B cell (primary cell): Measurements from ENCODE around the gene EXD1. TPM values are rescaled to one million over a fixed set of nuclear protein-coding genes. Genes with fewer than 3 reads are reported as not detected.

ENCODE experiments used
- ATAC-seq: fragments of 200-7000 bp; cut with Tn5 transposase; one replicate; pipeline ENCODE4 v1.10.0; 2021; ENCODE audit warnings: low read depth, mild to moderate bottlenecking, moderate number of reproducible peaks, moderate library complexity
- CTCF ChIA-PET: fragments of 350-600 bp; sonication (Branson Sonifier 250); formaldehyde crosslinking; loops from one replicate; lab custom pipeline; 2021; ENCODE audit warnings: antibody characterized with exemption, inconsistent platforms; lab: Charles Lee
- POLR2A ChIA-PET: fragments of 350-600 bp; sonication (Branson Sonifier 250); formaldehyde crosslinking; loops from one replicate; lab custom pipeline; 2021; ENCODE audit warnings: antibody characterized with exemption; lab: Charles Lee
- DNase-seq: peaks from one replicate; pipeline ENCODE4 v3.0.0; 2013
- H2AFZ ChIP-seq: 2 replicates; pipeline ENCODE4 v1.6.1; 2012; ENCODE audit warnings: mild to moderate bottlenecking, low read depth, low read length; ENCODE audit not compliant: insufficient read depth, poor library complexity, severe bottlenecking
- H3K27ac ChIP-seq, 2 donors: 1 replicate in 1 of 2; 2 replicates in 1 of 2; pipeline ENCODE4 v1.5.1; 2012 to 2013; ENCODE audit warnings: low read length in 2 of 2, mild to moderate bottlenecking in 2 of 2, moderate library complexity in 1 of 2
- H3K27me3 ChIP-seq, 4 experiments: fragments of 200-600 bp in 1 of 4; sonication (generic) in 1 of 4; replicated peaks in 1 of 4; 1 replicate in 2 of 4; 2 replicates in 2 of 4; pipeline versions ENCODE4 v1.6.1 to v1.7.0; 2013 to 2016; ENCODE audit warnings: low read length in 3 of 4, mild to moderate bottlenecking in 2 of 4, mixed read lengths in 1 of 4, moderate library complexity in 1 of 4; ENCODE audit not compliant: insufficient read depth in 4 of 4, control insufficient read depth in 3 of 4; ENCODE audit errors: control extremely low read depth in 1 of 4
- H3K36me3 ChIP-seq, 2 experiments: replicated peaks in 1 of 2; 1 replicate in 1 of 2; 2 replicates in 1 of 2; pipeline versions ENCODE4 v1.6.1 to v1.7.1; 2013; ENCODE audit warnings: low read length in 1 of 2; ENCODE audit not compliant: insufficient read depth in 2 of 2, control insufficient read depth in 1 of 2; ENCODE audit errors: control extremely low read depth in 1 of 2, extremely low read depth in 1 of 2
- H3K4me1 ChIP-seq, 2 donors: fragments of 200-600 bp in 1 of 2; sonication (generic) in 1 of 2; 1 replicate in 1 of 2; 2 replicates in 1 of 2; pipeline versions ENCODE4 v1.5.1 to v1.6.1; 2013 to 2017; ENCODE audit warnings: low read length in 2 of 2; ENCODE audit not compliant: control insufficient read depth in 2 of 2, insufficient read depth in 2 of 2
- H3K4me2 ChIP-seq: replicated peaks from 2 replicates; pipeline ENCODE3; 2012; ENCODE audit warnings: mild to moderate bottlenecking, low read depth, low read length; ENCODE audit not compliant: poor library complexity, severe bottlenecking
- H3K4me3 ChIP-seq, 5 experiments: fragments of 200-600 bp in 1 of 5; sonication (generic) in 1 of 5; 1 replicate in 3 of 5; 2 replicates in 2 of 5; pipeline versions ENCODE4 v1.5.1 to v1.7.0; 2011 to 2016; ENCODE audit warnings: low read length in 4 of 5, mild to moderate bottlenecking in 4 of 5, low read depth in 2 of 5, control low read depth in 1 of 5, moderate library complexity in 1 of 5; ENCODE audit not compliant: insufficient read depth in 1 of 5; ENCODE audit errors: control extremely low read depth in 1 of 5, extremely low read depth in 1 of 5
- H3K79me2 ChIP-seq: fragments of 200-600 bp; sonication (generic); one replicate; pipeline ENCODE4 v1.6.0; 2016; ENCODE audit warnings: low read length; ENCODE audit not compliant: control insufficient read depth, insufficient read depth
- H3K9ac ChIP-seq: fragments of 200-600 bp; sonication (generic); 2 replicates; pipeline ENCODE4 v1.6.1; 2017; ENCODE audit warnings: mild to moderate bottlenecking, low read length, moderate library complexity
- H3K9me3 ChIP-seq, 3 donors: one replicate each; pipeline versions ENCODE4 v1.6.1 to v1.7.1; 2013; ENCODE audit warnings: low read length in 2 of 3; ENCODE audit not compliant: control insufficient read depth in 2 of 3, insufficient read depth in 1 of 3; ENCODE audit errors: control extremely low read depth in 1 of 3
- H4K20me1 ChIP-seq: 2 replicates; pipeline ENCODE4 v1.6.0; 2012; ENCODE audit warnings: mild to moderate bottlenecking, low read length; ENCODE audit not compliant: insufficient read depth, control insufficient read depth, poor library complexity, severe bottlenecking
- H3K27ac Mint-ChIP-seq: one replicate; pipeline ENCODE4 v1.8.0; 2021; ENCODE audit warnings: mixed read lengths
- H3K27me3 Mint-ChIP-seq: one replicate; pipeline ENCODE4 v1.8.0; 2021; ENCODE audit warnings: mixed read lengths
- H3K4me1 Mint-ChIP-seq: one replicate; pipeline ENCODE4 v1.8.0; 2021; ENCODE audit warnings: mixed read lengths
- H3K4me3 Mint-ChIP-seq: one replicate; pipeline ENCODE4 v1.8.0; 2021; ENCODE audit warnings: mixed read lengths
- H3K9me3 Mint-ChIP-seq: one replicate; pipeline ENCODE4 v1.8.0; 2022; ENCODE audit warnings: mixed read lengths; ENCODE audit not compliant: insufficient read depth
- CTCF ChIP-seq: fragments of 200-600 bp; IDR thresholded peaks from one replicate; pipeline ENCODE4 v1.8.0; 2022; ENCODE audit warnings: antibody characterized with exemption, mild to moderate bottlenecking
- EZH2 ChIP-seq: IDR thresholded peaks from 2 replicates; pipeline ENCODE4 v1.6.1; 2012; ENCODE audit warnings: borderline replicate concordance, low read depth, mild to moderate bottlenecking, moderate library complexity, low read length; ENCODE audit not compliant: insufficient read depth, poor library complexity, severe bottlenecking
- WGBS: methylation state at CpG from one replicate; pipeline ENCODE4 v1.1.5; 2013; ENCODE audit warnings: missing lambda C conversion rate; ENCODE audit not compliant: insufficient coverage; 5-methylcytosine and 5-hydroxymethylcytosine counted together
- intact Hi-C: fragments of 100-400 bp; cut with micrococcal nuclease; formaldehyde crosslinking; loops from one replicate; pipeline ENCODE4 v1.10.0; 2022
- polyA plus RNA-seq: library from polyadenylated mRNA; depleted of rRNA; stranded (reverse); fragments of >200 nt; gene quantifications from 2 replicates; pipeline ENCODE4 v1.2.3, GENCODE V29; 2012
- total RNA-seq, 2 donors: library from RNA; stranded (reverse); fragments of 120-200 nt in 1 of 2; gene quantifications; 1 replicate in 1 of 2; 2 replicates in 1 of 2; pipeline versions ENCODE4 v1.2.3 to v1.2.4, GENCODE V29; 2013 to 2022

EXD1 gene
- total and polyA plus RNA-seq, 2 donors (not counting 1 experiment from before 2014, with no cell fraction given) = not detected

GRCh38 chr15:41279535-41280283, 49.2 kb upstream of the EXD1 start:
- Mint-ChIP-seq H3K4me3 (no peak overlapping the region), H3K27me3 (no peaks in the 10 kb centered on the region), H3K27ac (no peak overlapping the region), H3K9me3 (no peaks in the 10 kb centered on the region), H3K4me1 (peaks cover 18% of the 10 kb centered on the region)
- Histone ChIP-seq H2AFZ (no peak overlapping the region), H3K27me3 (no peaks in the 10 kb centered on the region), H3K79me2 (peaks cover 10% of the 10 kb centered on the region), H3K27ac (peak overlapping the region in 1 of 2 donors; percentile 19), H3K9me3 (no peaks in the 10 kb centered on the region), H3K4me1 (peaks cover 6 to 18% of the 10 kb centered on the region in 2 donors), H3K9ac (no peak overlapping the region), H3K36me3 (peaks cover 3 to 9% of the 10 kb centered on the region in 2 experiments), H4K20me1 (no peaks in the 10 kb centered on the region), H3K4me3 (no peak overlapping the region), H3K4me2 (no peak overlapping the region)
- no peak for DNase-seq
- WGBS = 89% methylated on average over 1 of the region's 1 CpG
- CTCF ChIA-PET = no interaction called here
- ATAC-seq = no peak
- TF ChIP-seq CTCF (no peak), EZH2 (no peak)
- intact Hi-C loops = loop anchor here (5.0 kb wide), 3 partner anchors 123 to 897 kb away; partner anchors contain the start of genes KNSTRN, NDUFAF1 and RTF1
- POLR2A ChIA-PET = no interaction called here

DNA sequence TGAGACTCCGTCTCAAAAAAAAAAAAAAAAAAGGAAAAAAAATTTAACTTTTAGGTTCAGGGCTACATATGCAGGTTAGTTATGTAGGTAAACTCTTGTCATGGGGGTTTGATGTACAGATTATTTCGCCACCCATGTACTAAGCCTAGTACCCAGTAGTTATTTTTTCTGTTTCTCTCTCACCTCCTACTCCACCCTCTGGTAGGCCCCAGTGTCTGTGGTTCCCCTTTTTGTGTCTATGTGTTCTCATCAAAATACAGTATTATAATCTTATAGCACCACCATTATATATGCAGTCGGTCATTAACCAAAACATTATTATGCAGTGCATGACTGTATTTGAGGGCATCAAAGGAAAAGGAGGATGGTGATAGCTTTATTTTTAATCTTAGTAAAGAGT, 47.8 kb upstream of the EXD1 start:
- no peaks in the 10 kb centered on the region for H3K27me3 Mint-ChIP-seq
- ATAC-seq (no peak), DNase-seq (no peak)
- Histone ChIP-seq H3K27me3 (no peaks in the 10 kb centered on the region), H2AFZ (no peak overlapping the region), H3K9ac (no peak overlapping the region), H3K36me3 (peaks cover 3 to 10% of the 10 kb centered on the region in 2 experiments), H3K4me1 (peaks cover 6 to 12% of the 10 kb centered on the region in 2 donors), H3K27ac (no peak overlapping the region), H3K79me2 (no peaks in the 10 kb centered on the region), H3K9me3 (no peaks in the 10 kb centered on the region), H3K4me3 (no peak overlapping the region), H4K20me1 (no peaks in the 10 kb centered on the region), H3K4me2 (no peak overlapping the region)
- no peaks in the 10 kb centered on the region for H3K9me3 Mint-ChIP-seq
- ChIA-PET POLR2A (no interaction called here), CTCF (interaction anchor here (0.7 kb wide), 1 partner anchor 53 kb away, joined by 3 read pairs; no protein-coding TSS in a partner anchor)
- WGBS = no CpG with 5 or more reads among the region's 3 CpGs
- no peak overlapping the region for H3K4me3 Mint-ChIP-seq
- H3K27ac Mint-ChIP-seq = no peak overlapping the region
- TF ChIP-seq CTCF (no peak), EZH2 (no peak)
- intact Hi-C loops = no loop called here
- H3K4me1 Mint-ChIP-seq = peaks cover 11% of the 10 kb centered on the region
